WI38 (cell line): Measurements from ENCODE around the gene NAT8L.

ENCODE experiments used
- H3K4me3 ChIP-seq: 2 replicates; pipeline ENCODE4 v1.5.1; 2011; ENCODE audit warnings: low read depth, mild to moderate bottlenecking, control low read depth, low read length
- TF ChIP-seq, protein P1 (sequence below): IDR thresholded peaks from 2 replicates; pipeline ENCODE4 v1.5.1; 2012; ENCODE audit warnings: low read depth, mild to moderate bottlenecking, control low read depth, low read length

The NAT8L gene

DNA sequence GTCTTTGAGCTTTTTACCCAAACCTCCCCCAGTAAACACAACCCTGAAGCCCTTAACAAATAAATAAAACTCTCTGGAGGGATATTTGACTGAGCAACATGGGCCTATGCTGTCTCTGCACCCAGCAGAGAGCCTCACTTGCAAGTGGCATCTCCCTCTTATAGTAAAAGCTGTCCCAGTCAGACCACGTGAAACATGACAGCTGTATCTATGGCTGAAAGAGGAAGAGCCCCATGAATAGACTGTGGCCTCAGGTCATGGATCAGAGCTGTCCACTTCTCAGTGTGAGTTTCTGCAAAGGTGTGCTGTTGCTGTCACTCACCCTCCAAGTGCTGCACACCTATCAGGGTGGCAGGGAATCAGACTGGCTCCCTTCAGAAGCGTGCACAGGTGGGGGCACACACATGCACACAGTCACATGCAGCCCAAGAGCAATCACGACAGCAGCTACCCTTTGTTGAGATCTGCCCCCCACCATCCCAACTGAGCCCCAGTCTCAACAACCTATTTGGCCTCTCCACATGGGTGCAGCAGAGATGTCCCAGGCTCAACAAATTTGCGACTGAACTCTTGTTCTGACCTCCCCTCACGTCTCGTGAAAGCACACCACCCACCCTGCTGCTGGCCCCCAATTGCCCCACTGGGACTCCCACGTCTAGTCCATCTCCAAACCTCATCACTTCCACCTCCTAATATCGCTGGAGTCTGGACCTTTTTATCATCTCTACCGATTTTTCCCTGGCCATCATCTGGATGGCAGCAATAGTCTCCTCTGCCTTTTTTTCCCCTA lies 45.6 kb downstream of the NAT8L start:
- no peak overlapping the region for H3K4me3 ChIP-seq
- TF ChIP-seq, protein P1, sequence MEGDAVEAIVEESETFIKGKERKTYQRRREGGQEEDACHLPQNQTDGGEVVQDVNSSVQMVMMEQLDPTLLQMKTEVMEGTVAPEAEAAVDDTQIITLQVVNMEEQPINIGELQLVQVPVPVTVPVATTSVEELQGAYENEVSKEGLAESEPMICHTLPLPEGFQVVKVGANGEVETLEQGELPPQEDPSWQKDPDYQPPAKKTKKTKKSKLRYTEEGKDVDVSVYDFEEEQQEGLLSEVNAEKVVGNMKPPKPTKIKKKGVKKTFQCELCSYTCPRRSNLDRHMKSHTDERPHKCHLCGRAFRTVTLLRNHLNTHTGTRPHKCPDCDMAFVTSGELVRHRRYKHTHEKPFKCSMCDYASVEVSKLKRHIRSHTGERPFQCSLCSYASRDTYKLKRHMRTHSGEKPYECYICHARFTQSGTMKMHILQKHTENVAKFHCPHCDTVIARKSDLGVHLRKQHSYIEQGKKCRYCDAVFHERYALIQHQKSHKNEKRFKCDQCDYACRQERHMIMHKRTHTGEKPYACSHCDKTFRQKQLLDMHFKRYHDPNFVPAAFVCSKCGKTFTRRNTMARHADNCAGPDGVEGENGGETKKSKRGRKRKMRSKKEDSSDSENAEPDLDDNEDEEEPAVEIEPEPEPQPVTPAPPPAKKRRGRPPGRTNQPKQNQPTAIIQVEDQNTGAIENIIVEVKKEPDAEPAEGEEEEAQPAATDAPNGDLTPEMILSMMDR, result no peak

DNA sequence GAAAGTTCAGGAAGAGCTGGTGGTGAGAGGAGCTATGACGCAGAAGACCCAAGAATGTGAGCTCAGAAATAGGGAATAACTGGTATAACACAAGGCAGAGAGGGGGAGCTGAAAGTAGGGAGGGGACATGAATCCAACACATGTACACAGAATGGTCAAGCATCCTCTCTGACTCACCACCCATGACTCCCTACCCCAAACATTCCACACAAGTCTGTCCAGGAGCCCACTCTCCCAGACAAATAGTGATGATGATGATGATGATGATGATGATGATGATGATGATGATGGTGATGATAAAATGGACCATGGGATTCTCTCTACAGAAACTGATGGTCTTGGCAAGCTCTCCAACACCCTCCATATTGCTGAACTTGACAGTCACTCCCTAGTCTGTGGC lies 46.4 kb downstream of the NAT8L start:
- no peak overlapping the region for H3K4me3 ChIP-seq
- TF ChIP-seq, protein P1, result no peak

DNA sequence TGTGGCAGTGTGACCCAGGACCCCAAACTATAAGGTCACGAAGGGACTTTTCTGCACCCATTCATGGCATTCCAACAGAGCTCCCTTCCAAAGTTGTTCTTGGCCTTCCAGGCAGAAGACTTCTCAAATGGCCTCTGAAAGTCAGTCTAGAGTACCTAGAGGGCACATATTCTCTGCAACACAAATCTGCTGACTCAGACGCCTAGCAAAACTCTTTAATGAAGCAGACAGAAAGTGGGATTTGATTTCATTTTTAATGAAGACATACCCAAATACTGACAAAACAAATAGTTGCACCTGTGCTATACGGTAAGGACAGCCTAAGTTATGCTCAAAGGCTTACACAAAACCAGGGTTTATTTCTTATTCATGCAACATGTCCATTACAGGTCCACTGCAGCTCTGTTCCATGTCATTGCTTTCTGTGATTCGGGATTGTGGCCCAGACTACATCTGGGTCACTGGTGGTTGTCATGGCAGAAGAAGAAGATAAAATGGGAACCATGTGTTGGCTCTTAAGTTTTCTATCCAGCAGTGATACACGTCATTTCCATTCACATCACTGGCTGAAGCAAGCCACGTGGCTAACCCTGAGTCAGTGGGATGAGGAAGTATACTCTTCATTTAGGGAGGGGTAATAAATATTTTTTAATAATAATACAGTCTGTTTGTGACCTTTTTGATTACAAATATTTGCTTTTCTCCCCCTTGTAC lies 57.7 kb downstream of the NAT8L start:
- TF ChIP-seq, protein P1, result no peak
- H3K4me3 ChIP-seq, result no peak overlapping the region
